Measurements from ENCODE around the gene CALM1. TPM values are rescaled to one million over a fixed set of nuclear protein-coding genes. Genes with fewer than 3 reads are reported as not detected.

The CALM1 gene
- total RNA-seq, 2 donors from 2014 or later = 391 to 489 TPM

- H3K4me1 Mint-ChIP-seq (ENCODE audit: low read depth) = no peaks in the 10 kb centered on the region
- H3K27me3 Mint-ChIP-seq (ENCODE audit: low read depth) = peaks cover 4% of the 10 kb centered on the region
- peaks cover 0 to 3% of the 10 kb centered on the region in 2 donors for H3K36me3 Mint-ChIP-seq (ENCODE audit: insufficient read depth in 2 of 2)
- DNase-seq = no peak
- ATAC-seq (replicated peaks in 1 of 2) = no peak
- peaks cover 0 to 3% of the 10 kb centered on the region in 2 donors for H3K9me3 Mint-ChIP-seq
- H3K27ac Mint-ChIP-seq = no peak overlapping the region
- no peak overlapping the region for H3K4me3 Mint-ChIP-seq
These were observed 46.6 kb downstream of the CALM1 start for GRCh38 chr14:90443161-90444076.

- ATAC-seq (replicated peaks in 1 of 2) = no peak
- H3K4me3 Mint-ChIP-seq = no peak overlapping the region
- peaks cover 4% of the 10 kb centered on the region for H3K27me3 Mint-ChIP-seq (ENCODE audit: low read depth)
- DNase-seq = no peak
- H3K9me3 Mint-ChIP-seq = peaks cover 0 to 3% of the 10 kb centered on the region in 2 donors
- no peaks in the 10 kb centered on the region for H3K4me1 Mint-ChIP-seq (ENCODE audit: low read depth)
- no peak overlapping the region for H3K27ac Mint-ChIP-seq
- peaks cover 0 to 3% of the 10 kb centered on the region in 2 donors for H3K36me3 Mint-ChIP-seq (ENCODE audit: insufficient read depth in 2 of 2)
These were observed 47.4 kb downstream of the CALM1 start for GRCh38 chr14:90444077-90444696.

GRCh38 chr14:90445011-90445410 is 48.2 kb downstream of the CALM1 start:
- peaks cover 0 to 3% of the 10 kb centered on the region in 2 donors for H3K9me3 Mint-ChIP-seq
- no peak overlapping the region for H3K27ac Mint-ChIP-seq
- no peak for ATAC-seq (replicated peaks in 1 of 2)
- H3K4me1 Mint-ChIP-seq (ENCODE audit: low read depth) = no peaks in the 10 kb centered on the region
- H3K36me3 Mint-ChIP-seq (ENCODE audit: insufficient read depth in 2 of 2) = peaks cover 0 to 3% of the 10 kb centered on the region in 2 donors
- no peak for DNase-seq
- H3K27me3 Mint-ChIP-seq (ENCODE audit: low read depth) = peaks cover 4% of the 10 kb centered on the region
- H3K4me3 Mint-ChIP-seq = no peak overlapping the region

- Mint-ChIP-seq H3K27me3 (ENCODE audit: low read depth) (peaks cover 4% of the 10 kb centered on the region), H3K9me3 (peaks cover 0 to 3% of the 10 kb centered on the region in 2 donors), H3K4me1 (ENCODE audit: low read depth) (no peaks in the 10 kb centered on the region)
These were observed 49.6 kb downstream of the CALM1 start for GRCh38 chr14:90446405-90446804.

GRCh38 chr14:90447720-90448497 is 51.1 kb downstream of the CALM1 start:
- Mint-ChIP-seq H3K4me3 (no peak overlapping the region), H3K4me1 (ENCODE audit: low read depth) (no peaks in the 10 kb centered on the region), H3K27ac (no peak overlapping the region), H3K9me3 (peaks cover 0 to 3% of the 10 kb centered on the region in 2 donors), H3K27me3 (ENCODE audit: low read depth) (no peaks in the 10 kb centered on the region), H3K36me3 (ENCODE audit: insufficient read depth in 2 of 2) (peaks cover 0 to 3% of the 10 kb centered on the region in 2 donors)
- ATAC-seq (replicated peaks in 1 of 2) (no peak), DNase-seq (no peak)

More at GRCh38 chr14:90446405-90446804, 49.6 kb downstream of the CALM1 start:
- H3K27ac Mint-ChIP-seq = no peak overlapping the region
- DNase-seq (no peak), ATAC-seq (replicated peaks in 1 of 2) (no peak)
- peaks cover 0 to 3% of the 10 kb centered on the region in 2 donors for H3K36me3 Mint-ChIP-seq (ENCODE audit: insufficient read depth in 2 of 2)
- no peak overlapping the region for H3K4me3 Mint-ChIP-seq

- Mint-ChIP-seq H3K9me3 (peaks cover 0 to 3% of the 10 kb centered on the region in 2 donors), H3K4me3 (no peak overlapping the region), H3K36me3 (ENCODE audit: insufficient read depth in 2 of 2) (peaks cover 0 to 3% of the 10 kb centered on the region in 2 donors), H3K27me3 (ENCODE audit: low read depth) (no peaks in the 10 kb centered on the region), H3K27ac (no peak overlapping the region), H3K4me1 (ENCODE audit: low read depth) (no peaks in the 10 kb centered on the region)
- DNase-seq (no peak), ATAC-seq (replicated peaks in 1 of 2) (no peak)
These were observed 52.6 kb downstream of the CALM1 start for GRCh38 chr14:90449411-90449810.

- ATAC-seq (replicated peaks in 1 of 2) (no peak), DNase-seq (no peak)
- Mint-ChIP-seq H3K4me3 (no peak overlapping the region), H3K36me3 (ENCODE audit: insufficient read depth in 2 of 2) (peaks cover 0 to 3% of the 10 kb centered on the region in 2 donors), H3K27me3 (ENCODE audit: low read depth) (no peaks in the 10 kb centered on the region), H3K9me3 (peaks cover 0 to 3% of the 10 kb centered on the region in 2 donors), H3K27ac (no peak overlapping the region), H3K4me1 (ENCODE audit: low read depth) (no peaks in the 10 kb centered on the region)
These were observed 53.3 kb downstream of the CALM1 start for GRCh38 chr14:90450151-90450550.

- Mint-ChIP-seq H3K4me1 (ENCODE audit: low read depth) (no peaks in the 10 kb centered on the region), H3K9me3 (peaks cover 0 to 3% of the 10 kb centered on the region in 2 donors), H3K27me3 (ENCODE audit: low read depth) (no peaks in the 10 kb centered on the region), H3K4me3 (no peak overlapping the region), H3K36me3 (ENCODE audit: insufficient read depth in 2 of 2) (peaks cover 0 to 3% of the 10 kb centered on the region in 2 donors), H3K27ac (no peak overlapping the region)
- ATAC-seq (replicated peaks in 1 of 2) (no peak), DNase-seq (no peak)
These were observed 53.8 kb downstream of the CALM1 start for GRCh38 chr14:90450667-90451066.

GRCh38 chr14:90451443-90451842 is 54.6 kb downstream of the CALM1 start:
- DNase-seq = no peak
- Mint-ChIP-seq H3K9me3 (peaks cover 0 to 3% of the 10 kb centered on the region in 2 donors), H3K4me3 (no peak overlapping the region), H3K4me1 (ENCODE audit: low read depth) (no peaks in the 10 kb centered on the region), H3K36me3 (ENCODE audit: insufficient read depth in 2 of 2) (peaks cover 0 to 3% of the 10 kb centered on the region in 2 donors), H3K27me3 (ENCODE audit: low read depth) (no peaks in the 10 kb centered on the region), H3K27ac (no peak overlapping the region)
- ATAC-seq (replicated peaks in 1 of 2) = no peak

GRCh38 chr14:90451961-90452360 is 55.1 kb downstream of the CALM1 start:
- H3K27me3 Mint-ChIP-seq (ENCODE audit: low read depth) = no peaks in the 10 kb centered on the region
- DNase-seq (no peak), ATAC-seq (replicated peaks in 1 of 2) (no peak)
- H3K36me3 Mint-ChIP-seq (ENCODE audit: insufficient read depth in 2 of 2) = peaks cover 0 to 3% of the 10 kb centered on the region in 2 donors
- H3K27ac Mint-ChIP-seq = no peak overlapping the region
- H3K4me3 Mint-ChIP-seq = no peak overlapping the region
- no peaks in the 10 kb centered on the region for H3K4me1 Mint-ChIP-seq (ENCODE audit: low read depth)
- peaks cover 0 to 3% of the 10 kb centered on the region in 2 donors for H3K9me3 Mint-ChIP-seq

- ATAC-seq (replicated peaks in 1 of 2) = peak; percentile 37 to 62
- Mint-ChIP-seq H3K27ac (no peak overlapping the region), H3K36me3 (ENCODE audit: insufficient read depth in 2 of 2) (peaks cover 0 to 2% of the 10 kb centered on the region in 2 donors), H3K4me3 (no peak overlapping the region), H3K4me1 (ENCODE audit: low read depth) (no peaks in the 10 kb centered on the region), H3K27me3 (ENCODE audit: low read depth) (no peaks in the 10 kb centered on the region), H3K9me3 (peaks cover 0 to 3% of the 10 kb centered on the region in 2 donors)
- peak in 1 of 2 donors; percentile 8 for DNase-seq
These were observed 55.5 kb downstream of the CALM1 start for GRCh38 chr14:90452366-90452765.

GRCh38 chr14:90453401-90453951 is 56.6 kb downstream of the CALM1 start:
- Mint-ChIP-seq H3K27ac (no peak overlapping the region), H3K9me3 (no peaks in the 10 kb centered on the region), H3K27me3 (ENCODE audit: low read depth) (no peaks in the 10 kb centered on the region), H3K36me3 (ENCODE audit: insufficient read depth in 2 of 2) (no peaks in the 10 kb centered on the region), H3K4me3 (no peak overlapping the region), H3K4me1 (ENCODE audit: low read depth) (no peaks in the 10 kb centered on the region)
- DNase-seq = no peak
- no peak for ATAC-seq (replicated peaks in 1 of 2)

Data from activated T-cell treated with anti-CD3 and anti-CD28 coated beads, Interleukin-2, amount 50 U/mL, for 72 hours (primary cell).